SU-DHL-6 (cell line): ENCODE measurements around the gene NXNL1.

Experiments used
- H2AFZ ChIP-seq: fragments of 200-600 bp; sonication (generic); 2 replicates; pipeline ENCODE4 v1.6.1; 2014; ENCODE audit warnings: low read depth, mild to moderate bottlenecking, moderate library complexity, mixed read lengths, antibody characterized with exemption, low read length; ENCODE audit not compliant: severe bottlenecking
- H3F3A ChIP-seq: fragments of 200-600 bp; shearing (Covaris generic); 2 replicates; pipeline ENCODE4 v1.6.0; 2016; ENCODE audit warnings: antibody characterized with exemption, mild to moderate bottlenecking; ENCODE audit not compliant: insufficient read depth
- H3K27ac ChIP-seq: fragments of 200-600 bp; sonication (generic); 2 replicates; pipeline ENCODE4 v1.5.1; 2016; ENCODE audit warnings: low read depth, mild to moderate bottlenecking, low read length, moderate library complexity, mixed read lengths
- H3K27me3 ChIP-seq: fragments of 200-600 bp; sonication (generic), shearing (Covaris generic); 2 replicates; pipeline ENCODE4 v1.6.0; 2014; ENCODE audit warnings: mild to moderate bottlenecking, low read length
- H3K36me3 ChIP-seq: fragments of 200-600 bp; sonication (generic); 2 replicates; pipeline ENCODE4 v1.6.1; 2014; ENCODE audit warnings: mild to moderate bottlenecking, low read length, mixed read lengths
- H3K4me2 ChIP-seq: fragments of 300-600, 200-600 bp; shearing (Covaris generic), sonication (generic); 2 replicates; pipeline ENCODE4 v1.6.0; 2014; ENCODE audit warnings: low read length, low read depth, mild to moderate bottlenecking; ENCODE audit not compliant: poor library complexity, severe bottlenecking
- H3K4me3 ChIP-seq: fragments of 200-600 bp; sonication (generic); 2 replicates; pipeline ENCODE4 v1.5.1; 2014; ENCODE audit warnings: antibody characterized with exemption, low read length, mild to moderate bottlenecking, mixed read lengths; ENCODE audit not compliant: insufficient read depth, poor library complexity, severe bottlenecking
- H3K79me2 ChIP-seq: fragments of 200-600 bp; sonication (generic); 2 replicates; pipeline ENCODE4 v1.6.1; 2014; ENCODE audit warnings: mild to moderate bottlenecking, low read length, moderate library complexity; ENCODE audit not compliant: insufficient read depth
- H3K9ac ChIP-seq: fragments of 200-600 bp; sonication (generic); 2 replicates; pipeline ENCODE4 v1.7.0; 2014; ENCODE audit warnings: mild to moderate bottlenecking, low read length
- H3K9me2 ChIP-seq: fragments of 200-600 bp; sonication (generic); replicated peaks from 2 replicates; pipeline ENCODE4 v1.6.1; 2014; ENCODE audit warnings: low read length; ENCODE audit not compliant: insufficient read depth
- H3K9me3 ChIP-seq: fragments of 200-600 bp; sonication (generic); 2 replicates; pipeline ENCODE4 v1.6.1; 2014; ENCODE audit warnings: low read length, mixed read lengths; ENCODE audit not compliant: insufficient read depth
- H4K20me1 ChIP-seq: fragments of 200-600 bp; sonication (generic); 2 replicates; pipeline ENCODE4 v1.6.1; 2014; ENCODE audit warnings: low read depth, mild to moderate bottlenecking, antibody characterized with exemption, low read length, moderate library complexity, mixed read lengths
- EZH2phosphoT487 ChIP-seq: fragments of 200-600 bp; sonication (generic), shearing (Covaris generic); conservative IDR thresholded peaks from 2 replicates; pipeline ENCODE4 v1.6.1; 2018; ENCODE audit warnings: mild to moderate bottlenecking, antibody characterized with exemption, low read length, moderate library complexity, mixed read lengths
- TF ChIP-seq, protein P1 (sequence below): fragments of 200-600 bp; sonication (generic); IDR thresholded peaks from one replicate; pipeline ENCODE4 v1.5.1; 2017; ENCODE audit warnings: antibody characterized with exemption, mild to moderate bottlenecking, low read length, moderate library complexity; ENCODE audit not compliant: insufficient read depth, poor library complexity, severe bottlenecking

NXNL1 gene

DNA sequence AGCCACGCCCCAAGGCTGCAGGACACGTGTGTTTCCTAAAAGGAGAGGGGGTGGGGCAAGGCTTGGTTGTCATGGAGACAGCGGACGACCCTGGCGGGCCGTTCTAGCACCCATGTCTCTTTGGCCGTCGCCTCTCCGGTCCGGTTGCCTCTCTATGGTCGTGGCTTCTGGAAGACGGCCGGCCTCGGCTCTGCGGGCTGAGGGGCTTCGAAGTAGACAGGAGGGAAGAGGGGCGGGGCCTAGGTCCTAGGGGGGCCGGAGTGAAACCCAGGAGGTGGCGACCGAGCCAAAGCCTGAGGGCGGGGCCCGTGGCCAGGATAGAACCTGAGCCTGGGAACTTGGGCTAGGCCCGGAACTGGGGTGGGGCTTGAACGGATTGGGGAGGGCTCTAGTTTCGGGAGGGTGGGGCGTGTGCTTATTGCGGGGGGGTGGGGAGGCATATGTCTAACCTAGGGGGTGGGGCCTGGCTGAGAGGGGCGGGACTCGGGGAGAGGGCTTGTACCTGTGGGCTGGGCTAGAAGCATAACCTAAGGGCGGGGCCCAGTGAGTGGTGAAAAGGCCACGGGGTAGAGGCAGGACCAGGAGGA, 8.8 kb upstream of the NXNL1 start:
- Histone ChIP-seq H4K20me1 (no peaks in the 10 kb centered on the region), H2AFZ (peak overlapping the region; percentile 85), H3K4me3 (peak overlapping the region; percentile 61), H3K9ac (peak overlapping the region; percentile 52; the same call in 1 of the 2 replicates), H3K9me3 (no peaks in the 10 kb centered on the region), H3F3A (no peaks in the 10 kb centered on the region; the same call in 1 of the 2 replicates), H3K27me3 (no peaks in the 10 kb centered on the region), H3K36me3 (no peaks in the 10 kb centered on the region), H3K9me2 (no peaks in the 10 kb centered on the region), H3K4me2 (peak overlapping the region; percentile 96), H3K79me2 (no peaks in the 10 kb centered on the region), H3K27ac (no peak overlapping the region)
- TF ChIP-seq, protein P1, sequence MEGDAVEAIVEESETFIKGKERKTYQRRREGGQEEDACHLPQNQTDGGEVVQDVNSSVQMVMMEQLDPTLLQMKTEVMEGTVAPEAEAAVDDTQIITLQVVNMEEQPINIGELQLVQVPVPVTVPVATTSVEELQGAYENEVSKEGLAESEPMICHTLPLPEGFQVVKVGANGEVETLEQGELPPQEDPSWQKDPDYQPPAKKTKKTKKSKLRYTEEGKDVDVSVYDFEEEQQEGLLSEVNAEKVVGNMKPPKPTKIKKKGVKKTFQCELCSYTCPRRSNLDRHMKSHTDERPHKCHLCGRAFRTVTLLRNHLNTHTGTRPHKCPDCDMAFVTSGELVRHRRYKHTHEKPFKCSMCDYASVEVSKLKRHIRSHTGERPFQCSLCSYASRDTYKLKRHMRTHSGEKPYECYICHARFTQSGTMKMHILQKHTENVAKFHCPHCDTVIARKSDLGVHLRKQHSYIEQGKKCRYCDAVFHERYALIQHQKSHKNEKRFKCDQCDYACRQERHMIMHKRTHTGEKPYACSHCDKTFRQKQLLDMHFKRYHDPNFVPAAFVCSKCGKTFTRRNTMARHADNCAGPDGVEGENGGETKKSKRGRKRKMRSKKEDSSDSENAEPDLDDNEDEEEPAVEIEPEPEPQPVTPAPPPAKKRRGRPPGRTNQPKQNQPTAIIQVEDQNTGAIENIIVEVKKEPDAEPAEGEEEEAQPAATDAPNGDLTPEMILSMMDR, result no peak
- TF ChIP-seq EZH2phosphoT487, result no peak

DNA sequence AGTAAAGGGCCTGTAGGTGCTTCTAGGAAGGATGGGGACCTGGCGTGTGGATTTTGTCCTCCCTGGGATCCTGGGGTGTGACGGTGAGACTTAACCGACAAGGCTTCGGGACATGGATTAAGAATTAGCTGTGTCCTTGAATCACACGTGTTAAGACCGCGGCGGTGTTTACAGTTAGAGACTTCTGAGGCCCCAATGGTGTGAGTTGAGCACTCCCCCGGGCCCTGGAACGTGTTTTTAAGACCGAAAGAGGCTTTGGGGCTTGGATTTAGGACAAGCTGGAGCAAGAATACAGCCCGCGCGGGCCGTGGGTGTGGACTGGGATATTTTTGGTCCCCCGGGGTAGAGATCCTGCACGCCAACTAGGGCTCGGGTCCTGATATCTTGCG, 8.4 kb upstream of the NXNL1 start:
- H3K4me3 ChIP-seq, result peak overlapping the region; percentile 61
- H3K27ac ChIP-seq, result no peak overlapping the region
- H3K9me3 ChIP-seq, result no peaks in the 10 kb centered on the region
- peak overlapping the region; percentile 96 for H3K4me2 ChIP-seq
- H3K9ac ChIP-seq, result no peak overlapping the region; the same call in 1 of the 2 replicates
- no peaks in the 10 kb centered on the region for H4K20me1 ChIP-seq
- H3K9me2 ChIP-seq, result no peaks in the 10 kb centered on the region
- H3K36me3 ChIP-seq, result no peaks in the 10 kb centered on the region
- H3F3A ChIP-seq, result no peaks in the 10 kb centered on the region; the same call in 1 of the 2 replicates
- H2AFZ ChIP-seq, result peak overlapping the region; percentile 47
- no peak for TF ChIP-seq EZH2phosphoT487
- TF ChIP-seq, protein P1, result no peak
- no peaks in the 10 kb centered on the region for H3K79me2 ChIP-seq
- no peaks in the 10 kb centered on the region for H3K27me3 ChIP-seq

DNA sequence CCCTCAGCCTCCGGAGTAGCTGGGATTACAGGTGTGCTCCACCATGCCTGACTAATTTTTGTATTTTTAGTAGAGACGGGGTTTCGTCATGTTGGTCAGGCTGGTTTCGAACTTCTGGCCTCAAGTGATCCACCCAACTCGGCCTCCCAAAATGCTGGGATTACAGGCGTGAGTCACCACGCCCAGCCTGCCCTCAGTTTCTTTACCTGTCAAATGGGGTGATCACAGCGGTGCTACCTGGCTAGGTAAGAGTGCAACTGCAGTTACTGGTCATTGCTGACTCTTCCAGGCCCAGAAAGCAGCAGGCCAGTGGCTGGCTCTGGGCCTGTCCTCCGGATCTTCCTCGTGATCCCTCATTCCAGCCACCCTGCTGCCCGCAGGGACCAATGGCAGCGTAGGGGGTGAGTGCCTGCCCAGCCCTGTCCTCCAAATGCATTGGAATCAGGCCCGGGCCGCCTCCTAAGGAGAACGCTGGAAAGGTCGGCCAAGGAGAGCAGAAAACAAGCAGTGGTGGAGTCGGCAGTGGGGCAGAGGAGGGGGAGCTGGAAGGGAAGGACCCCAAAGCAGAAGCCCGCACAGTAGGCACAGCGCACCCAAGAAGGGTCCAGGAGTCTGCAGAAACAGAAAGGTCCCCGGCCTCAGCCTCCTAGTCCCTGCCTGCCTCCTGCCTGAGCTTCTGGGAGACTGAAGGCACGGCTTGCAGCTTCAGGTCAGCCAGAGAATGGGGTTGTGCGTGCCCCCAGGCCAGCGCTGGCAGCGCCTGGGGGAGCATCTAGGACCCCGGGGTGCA, 7.8 kb upstream of the NXNL1 start:
- H3K79me2 ChIP-seq, result no peaks in the 10 kb centered on the region
- no peak overlapping the region for H2AFZ ChIP-seq
- no peaks in the 10 kb centered on the region for H3K9me3 ChIP-seq
- H3K27ac ChIP-seq, result no peak overlapping the region
- H3F3A ChIP-seq, result no peaks in the 10 kb centered on the region; the same call in 1 of the 2 replicates
- no peaks in the 10 kb centered on the region for H4K20me1 ChIP-seq
- no peak for TF ChIP-seq EZH2phosphoT487
- TF ChIP-seq, protein P1, result no peak
- no peak overlapping the region for H3K9ac ChIP-seq
- H3K9me2 ChIP-seq, result no peaks in the 10 kb centered on the region
- H3K4me3 ChIP-seq, result no peak overlapping the region
- no peak overlapping the region for H3K4me2 ChIP-seq
- no peaks in the 10 kb centered on the region for H3K36me3 ChIP-seq
- H3K27me3 ChIP-seq, result no peaks in the 10 kb centered on the region
